ENCODE data around the gene PTPRO.
"Not testable (repeated sequence)": the region's sequence is repeated elsewhere in the genome, so short reads cannot be mapped to it uniquely, and the experiment has no call there.

Gene PTPRO

DNA sequence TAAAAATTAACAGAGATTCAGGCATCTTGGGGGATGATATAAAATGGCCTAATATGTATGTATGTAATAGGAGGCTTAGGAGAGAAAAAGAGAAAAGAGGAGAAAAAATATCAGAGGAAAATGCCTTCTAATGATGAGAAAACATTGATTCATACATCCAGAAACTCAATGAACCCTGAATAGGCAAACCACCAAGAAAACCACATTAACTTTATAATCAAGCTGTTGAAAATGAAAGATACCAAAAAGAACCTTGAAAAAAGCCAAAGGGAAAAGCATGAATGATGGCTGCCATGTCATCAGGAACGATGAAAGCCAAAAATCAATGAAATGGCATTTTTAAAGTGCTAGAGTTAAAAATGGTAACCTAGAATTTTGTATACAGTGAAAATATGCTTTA is 286.6 kb downstream of the PTPRO start:
- DNase-seq, result no peak

GRCh38 chr12:15613981-15614380 is 291.7 kb downstream of the PTPRO start:
- DNase-seq, result no peak

- DNase-seq, result not testable (repeated sequence)
Observed at GRCh38 chr12:15616495-15616894, 294.2 kb downstream of the PTPRO start.

- DNase-seq, result no peak
Observed at GRCh38 chr12:15620741-15621539, 298.6 kb downstream of the PTPRO start.

DNA sequence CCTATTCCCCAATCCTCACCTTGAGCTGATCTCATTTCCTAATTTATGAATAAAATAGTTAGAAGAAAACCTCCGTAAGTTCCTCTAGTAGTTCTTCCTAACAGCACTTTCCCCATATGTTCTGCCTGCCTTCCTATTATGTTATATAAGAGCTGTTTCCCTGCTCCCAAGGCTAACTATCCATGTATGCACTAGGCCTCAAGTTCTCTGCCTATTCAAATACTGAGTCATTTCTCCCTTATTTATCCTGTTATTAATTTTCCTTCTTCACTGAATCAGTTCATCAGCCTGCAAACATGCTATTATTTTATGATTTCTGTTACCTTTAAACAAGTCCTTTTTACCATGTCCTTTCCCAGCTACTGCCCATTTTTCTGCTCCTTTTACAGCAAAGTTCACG is 302.8 kb downstream of the PTPRO start:
- DNase-seq, result no peak

DNA sequence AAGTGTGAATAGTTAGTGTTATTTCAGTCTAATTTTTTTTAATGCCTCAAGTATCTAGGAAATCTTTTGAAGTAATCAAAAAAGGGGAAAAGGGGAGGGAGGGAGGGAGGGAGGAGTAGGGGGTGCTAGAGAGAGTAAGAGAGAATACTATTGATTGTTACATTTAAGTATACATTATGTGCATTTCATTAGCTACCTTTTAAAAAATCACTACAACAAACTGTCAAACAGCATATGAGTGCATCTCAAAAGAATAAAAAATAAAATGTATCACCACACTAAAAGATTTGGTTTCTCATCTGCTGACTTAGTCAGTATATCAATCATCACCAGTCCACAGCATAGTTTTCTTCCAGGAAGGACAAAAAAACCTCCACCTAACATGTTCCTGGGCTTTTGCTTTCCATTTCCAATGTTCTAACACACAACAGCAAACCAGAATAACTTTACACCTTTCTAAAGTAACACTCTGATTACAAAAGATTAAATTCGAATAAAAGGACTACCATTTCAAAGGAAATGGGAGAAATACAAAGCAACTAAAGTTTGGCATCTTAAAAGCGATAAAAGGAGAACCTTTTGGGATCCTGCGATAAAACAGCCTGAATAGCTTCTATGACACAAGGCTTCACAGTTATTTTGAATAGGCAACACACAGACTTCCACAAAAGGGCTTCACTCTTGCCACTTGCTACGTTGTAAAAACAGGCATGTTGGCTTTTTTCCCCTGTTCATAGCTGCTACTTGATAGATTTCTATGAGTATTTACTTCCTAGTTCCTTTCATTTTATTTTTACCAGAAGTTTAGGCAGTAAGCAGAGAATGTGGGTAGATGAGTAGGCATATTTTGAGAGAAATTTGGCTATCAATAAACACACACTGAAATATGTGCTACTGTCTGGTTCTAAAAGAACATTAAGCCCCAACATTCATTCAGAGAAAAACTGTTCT is 306.0 kb downstream of the PTPRO start:
- no peak for DNase-seq

DNA sequence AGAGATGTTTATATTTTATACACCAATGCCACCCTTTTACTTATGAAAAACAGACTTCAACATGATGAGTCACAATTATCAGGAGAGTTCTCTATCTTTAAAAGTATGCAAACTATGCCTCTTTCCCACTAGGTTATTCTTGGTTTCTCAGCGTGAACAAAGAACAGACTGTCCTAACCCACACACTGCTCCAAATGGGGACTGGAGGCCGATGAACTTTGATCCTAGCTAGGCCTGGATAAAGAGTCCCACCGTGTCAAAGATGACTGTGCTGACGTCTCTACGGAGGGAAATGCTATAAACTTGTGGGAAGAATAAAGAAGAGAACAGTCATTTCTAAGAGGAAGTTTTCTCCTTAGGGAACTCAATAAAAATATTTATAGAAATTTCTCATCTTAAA is 306.8 kb downstream of the PTPRO start:
- DNase-seq, result no peak

GRCh38 chr12:15629761-15630160 is 307.5 kb downstream of the PTPRO start:
- no peak for DNase-seq

DNA sequence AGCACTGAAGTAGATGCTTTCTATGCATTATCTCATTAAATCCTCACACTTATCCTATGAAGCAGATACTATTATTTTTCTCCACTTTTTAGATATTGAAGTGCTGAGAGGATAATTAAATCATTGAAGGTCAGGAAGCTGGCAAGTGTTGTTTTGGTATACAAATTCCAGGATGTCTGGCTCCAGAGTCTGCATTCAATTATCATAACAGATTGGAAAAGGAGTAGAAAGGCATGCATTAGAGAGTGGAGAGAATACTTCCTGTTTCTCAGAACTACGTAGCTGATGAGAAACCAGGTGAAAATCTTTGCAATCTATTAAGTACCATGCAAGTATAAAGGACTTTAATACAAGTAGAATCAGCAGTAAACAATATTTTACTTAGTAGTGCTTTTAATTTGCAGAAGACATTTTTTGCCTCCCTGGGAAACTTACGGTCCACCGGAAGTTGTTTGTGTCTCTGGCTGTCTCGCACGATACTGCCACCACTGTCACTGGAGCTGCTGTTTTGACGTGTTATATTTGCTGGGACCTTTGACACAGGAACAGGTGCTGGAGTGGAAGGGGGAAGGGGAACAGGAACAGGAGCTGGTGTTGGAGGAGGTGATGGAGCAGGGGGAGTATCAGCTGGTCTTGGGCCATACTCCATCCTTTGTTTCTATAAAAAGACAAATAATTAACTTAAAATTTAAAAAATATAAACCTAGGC is 308.9 kb downstream of the PTPRO start:
- no peak for DNase-seq

DNA sequence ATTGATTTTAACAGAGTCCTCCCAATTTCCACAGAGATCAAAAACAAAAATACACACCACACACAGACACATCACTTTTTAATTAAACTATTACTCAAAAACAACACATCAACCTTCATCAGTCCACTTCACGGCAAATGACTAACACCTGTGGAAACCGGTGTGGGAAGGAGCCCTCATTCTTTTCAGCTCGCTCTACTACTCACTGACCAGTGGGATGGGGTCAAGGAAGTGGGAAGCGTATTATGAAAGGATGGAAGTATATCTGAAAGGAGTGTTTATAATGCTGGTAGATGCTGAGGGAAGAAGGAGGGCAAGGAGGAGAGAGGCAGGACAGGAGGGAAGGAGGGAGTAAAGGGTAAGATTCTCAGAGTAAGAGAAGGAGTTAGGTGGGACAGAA is 310.4 kb downstream of the PTPRO start:
- DNase-seq, result no peak

DNA sequence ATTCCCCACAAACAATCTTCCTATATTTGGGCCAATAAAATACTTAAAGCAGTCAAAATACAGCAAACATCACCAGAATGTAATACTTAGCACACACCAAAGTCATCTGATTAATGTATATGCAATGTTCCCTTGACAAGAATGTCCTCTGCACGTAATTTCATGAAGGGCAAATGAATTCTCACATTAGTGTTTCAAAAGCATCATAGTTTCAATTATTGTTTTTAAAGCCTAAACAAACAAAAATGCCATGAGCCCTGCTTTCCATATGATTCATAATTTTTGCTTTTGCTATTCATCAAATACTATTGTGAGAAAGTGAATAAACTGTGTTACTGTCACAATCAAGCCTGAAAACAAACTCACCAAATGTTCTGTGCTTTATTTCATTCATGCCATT is 310.9 kb downstream of the PTPRO start:
- no peak for DNase-seq

DNA sequence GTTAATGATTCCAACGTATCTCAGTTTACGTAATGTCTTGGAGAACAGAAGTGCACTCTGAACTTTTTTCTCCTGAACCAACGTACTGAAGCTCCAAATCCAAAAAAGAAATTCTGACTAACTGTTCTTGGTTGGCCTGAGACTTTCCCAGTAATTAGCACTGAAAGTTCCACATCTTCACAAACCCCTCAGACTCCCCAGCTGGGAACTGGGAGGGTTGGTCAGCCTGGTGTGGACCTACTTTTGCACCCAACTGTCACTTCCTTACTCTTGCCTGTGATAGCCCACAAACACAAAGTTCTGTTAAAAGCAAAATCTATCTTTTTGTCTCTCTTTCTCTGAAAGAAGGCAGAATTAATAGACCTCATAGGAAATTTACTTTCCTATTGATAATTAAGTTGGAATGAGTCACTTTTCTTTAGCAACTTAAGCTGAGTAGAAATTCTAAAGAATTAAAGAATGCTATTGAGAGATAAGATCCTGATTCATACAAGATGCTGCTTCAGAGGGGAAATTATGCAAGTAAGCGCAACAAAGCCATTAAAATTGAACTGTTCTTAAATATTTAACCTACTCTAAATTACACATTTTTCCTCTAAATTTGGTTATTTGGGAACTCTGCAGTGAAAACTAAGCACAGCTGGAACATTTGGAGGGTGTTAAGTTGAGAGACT is 311.8 kb downstream of the PTPRO start:
- no peak for DNase-seq

GRCh38 chr12:15636060-15636890 is 314.0 kb downstream of the PTPRO start:
- no peak for DNase-seq

GRCh38 chr12:15638231-15638630 is 315.9 kb downstream of the PTPRO start:
- DNase-seq, result no peak

DNA sequence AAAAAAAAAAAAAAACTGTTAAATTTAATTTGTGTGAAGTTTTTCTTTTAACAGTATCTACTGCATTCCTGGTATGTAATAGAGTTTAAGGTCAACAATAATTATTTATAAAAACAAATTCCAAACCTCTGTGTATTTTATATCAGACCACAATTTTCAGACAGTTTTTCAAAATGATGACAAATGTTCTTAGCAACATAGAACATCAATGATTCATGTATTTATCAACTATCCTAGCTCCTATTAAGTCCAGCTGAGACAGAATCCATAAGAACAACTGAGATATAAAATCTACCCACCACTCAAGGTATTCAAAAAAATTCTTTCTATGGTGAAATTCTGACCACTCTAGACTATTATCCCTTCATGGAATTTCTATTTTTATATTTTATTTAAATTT is 322.4 kb downstream of the PTPRO start:
- DNase-seq, result no peak

GRCh38 chr12:15646581-15646980 is 324.3 kb downstream of the PTPRO start:
- no peak for DNase-seq

All from Kasumi-1 (cell line).